HepG2 (cell line): ENCODE data around the gene FGF14.
"Not testable (repeated sequence)": the region's sequence is repeated elsewhere in the genome, so short reads cannot be mapped to it uniquely, and the experiment has no call there.

Source experiments
- ATF1 ChIP-seq: IDR thresholded peaks from 2 replicates; pipeline ENCODE4 v1.6.1; 2016; ENCODE audit warnings: mild to moderate bottlenecking, control low read depth
- ATF4 ChIP-seq, 2 experiments: fragments of 450-650 bp in 1 of 2; sonication (generic) in 1 of 2; formaldehyde crosslinking; IDR thresholded peaks; 2 replicates each; pipeline versions ENCODE4 v1.5.0 to v1.8.0; 2020 to 2022; ENCODE audit warnings: mild to moderate bottlenecking in 1 of 2, missing genetic modification reagents in 1 of 2
- GTF2F1 ChIP-seq: fragments of 150-350 bp; IDR thresholded peaks from 2 replicates; pipeline ENCODE4 v1.6.1; 2014; ENCODE audit warnings: low read length
- PHF21A ChIP-seq: sonication (generic); formaldehyde crosslinking; IDR thresholded peaks from 2 replicates; pipeline ENCODE4 v1.5.0; 2020; ENCODE audit warnings: mild to moderate bottlenecking, missing genetic modification reagents
- POLR2A ChIP-seq, 2 experiments: IDR thresholded peaks; 2 replicates each; pipeline ENCODE4 v1.6.1; 2011; ENCODE audit warnings: low read depth in 2 of 2, low read length in 2 of 2, mild to moderate bottlenecking in 1 of 2, moderate library complexity in 1 of 2; ENCODE audit not compliant: insufficient read depth in 1 of 2
- POLR2AphosphoS5 ChIP-seq: IDR thresholded peaks from 2 replicates; pipeline ENCODE4 v1.6.1; 2012; ENCODE audit warnings: low read depth, low read length
- ZBTB34 ChIP-seq: sonication (generic); formaldehyde crosslinking; IDR thresholded peaks from 2 replicates; pipeline ENCODE4 v1.8.0; 2022; ENCODE audit warnings: mild to moderate bottlenecking, missing genetic modification reagents
- ZBTB7A ChIP-seq: sonication (generic); formaldehyde crosslinking; IDR thresholded peaks from 2 replicates; pipeline ENCODE4 v1.8.0; 2022; ENCODE audit warnings: mild to moderate bottlenecking, missing genetic modification reagents
- ZFP91 ChIP-seq: sonication (generic); formaldehyde crosslinking; IDR thresholded peaks from 2 replicates; pipeline ENCODE4 v1.9.0; 2022; ENCODE audit warnings: missing genetic modification reagents, mild to moderate bottlenecking, borderline replicate concordance
- TF ChIP-seq, protein P1 (sequence below): sonication (generic); formaldehyde crosslinking; IDR thresholded peaks from 2 replicates; pipeline ENCODE4 v1.4.0; 2020; ENCODE audit warnings: missing genetic modification reagents
- TF ChIP-seq, protein P2 (sequence below): sonication (generic); formaldehyde crosslinking; IDR thresholded peaks from 2 replicates; pipeline ENCODE4 v1.5.0; 2020; ENCODE audit warnings: mild to moderate bottlenecking, missing genetic modification reagents, moderate library complexity
- TF ChIP-seq, protein P3 (sequence below): sonication (generic); formaldehyde crosslinking; IDR thresholded peaks from 2 replicates; pipeline ENCODE4 v1.8.0; 2022; ENCODE audit warnings: missing genetic modification reagents, mild to moderate bottlenecking, moderate library complexity, borderline replicate concordance
- TF ChIP-seq, protein P4 (sequence below): sonication (generic); formaldehyde crosslinking; IDR thresholded peaks from 2 replicates; pipeline ENCODE4 v1.5.1; 2020; ENCODE audit warnings: mild to moderate bottlenecking, missing genetic modification reagents, moderate library complexity
- TF ChIP-seq, protein P5 (sequence below): sonication (generic); formaldehyde crosslinking; IDR thresholded peaks from 2 replicates; pipeline ENCODE4 v1.8.1; 2022; ENCODE audit warnings: mild to moderate bottlenecking, missing genetic modification reagents

GRCh38 chr13:102137904-102138303, 263.9 kb downstream of the FGF14 start:
- not testable (repeated sequence) for TF ChIP-seq ZBTB34 (CRISPR knock-in tag); GTF2F1; POLR2A (IDR thresholded peaks at IDR 0.05; ENCODE audit: insufficient read depth in 1 of 2, low read depth in 2 of 2, low read length in 2 of 2); POLR2AphosphoS5; ATF1 (CRISPR knock-in tag); PHF21A (CRISPR knock-in tag); ZFP91; ATF4 (CRISPR knock-in tag; IDR thresholded peaks at IDR 0.05); ZBTB7A (CRISPR knock-in tag)
- TF ChIP-seq, protein P1, sequence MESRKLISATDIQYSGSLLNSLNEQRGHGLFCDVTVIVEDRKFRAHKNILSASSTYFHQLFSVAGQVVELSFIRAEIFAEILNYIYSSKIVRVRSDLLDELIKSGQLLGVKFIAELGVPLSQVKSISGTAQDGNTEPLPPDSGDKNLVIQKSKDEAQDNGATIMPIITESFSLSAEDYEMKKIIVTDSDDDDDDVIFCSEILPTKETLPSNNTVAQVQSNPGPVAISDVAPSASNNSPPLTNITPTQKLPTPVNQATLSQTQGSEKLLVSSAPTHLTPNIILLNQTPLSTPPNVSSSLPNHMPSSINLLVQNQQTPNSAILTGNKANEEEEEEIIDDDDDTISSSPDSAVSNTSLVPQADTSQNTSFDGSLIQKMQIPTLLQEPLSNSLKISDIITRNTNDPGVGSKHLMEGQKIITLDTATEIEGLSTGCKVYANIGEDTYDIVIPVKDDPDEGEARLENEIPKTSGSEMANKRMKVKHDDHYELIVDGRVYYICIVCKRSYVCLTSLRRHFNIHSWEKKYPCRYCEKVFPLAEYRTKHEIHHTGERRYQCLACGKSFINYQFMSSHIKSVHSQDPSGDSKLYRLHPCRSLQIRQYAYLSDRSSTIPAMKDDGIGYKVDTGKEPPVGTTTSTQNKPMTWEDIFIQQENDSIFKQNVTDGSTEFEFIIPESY (CRISPR knock-in tag), result not testable (repeated sequence)
- TF ChIP-seq, protein P2, sequence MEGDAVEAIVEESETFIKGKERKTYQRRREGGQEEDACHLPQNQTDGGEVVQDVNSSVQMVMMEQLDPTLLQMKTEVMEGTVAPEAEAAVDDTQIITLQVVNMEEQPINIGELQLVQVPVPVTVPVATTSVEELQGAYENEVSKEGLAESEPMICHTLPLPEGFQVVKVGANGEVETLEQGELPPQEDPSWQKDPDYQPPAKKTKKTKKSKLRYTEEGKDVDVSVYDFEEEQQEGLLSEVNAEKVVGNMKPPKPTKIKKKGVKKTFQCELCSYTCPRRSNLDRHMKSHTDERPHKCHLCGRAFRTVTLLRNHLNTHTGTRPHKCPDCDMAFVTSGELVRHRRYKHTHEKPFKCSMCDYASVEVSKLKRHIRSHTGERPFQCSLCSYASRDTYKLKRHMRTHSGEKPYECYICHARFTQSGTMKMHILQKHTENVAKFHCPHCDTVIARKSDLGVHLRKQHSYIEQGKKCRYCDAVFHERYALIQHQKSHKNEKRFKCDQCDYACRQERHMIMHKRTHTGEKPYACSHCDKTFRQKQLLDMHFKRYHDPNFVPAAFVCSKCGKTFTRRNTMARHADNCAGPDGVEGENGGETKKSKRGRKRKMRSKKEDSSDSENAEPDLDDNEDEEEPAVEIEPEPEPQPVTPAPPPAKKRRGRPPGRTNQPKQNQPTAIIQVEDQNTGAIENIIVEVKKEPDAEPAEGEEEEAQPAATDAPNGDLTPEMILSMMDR, result not testable (repeated sequence)
- TF ChIP-seq, protein P3, sequence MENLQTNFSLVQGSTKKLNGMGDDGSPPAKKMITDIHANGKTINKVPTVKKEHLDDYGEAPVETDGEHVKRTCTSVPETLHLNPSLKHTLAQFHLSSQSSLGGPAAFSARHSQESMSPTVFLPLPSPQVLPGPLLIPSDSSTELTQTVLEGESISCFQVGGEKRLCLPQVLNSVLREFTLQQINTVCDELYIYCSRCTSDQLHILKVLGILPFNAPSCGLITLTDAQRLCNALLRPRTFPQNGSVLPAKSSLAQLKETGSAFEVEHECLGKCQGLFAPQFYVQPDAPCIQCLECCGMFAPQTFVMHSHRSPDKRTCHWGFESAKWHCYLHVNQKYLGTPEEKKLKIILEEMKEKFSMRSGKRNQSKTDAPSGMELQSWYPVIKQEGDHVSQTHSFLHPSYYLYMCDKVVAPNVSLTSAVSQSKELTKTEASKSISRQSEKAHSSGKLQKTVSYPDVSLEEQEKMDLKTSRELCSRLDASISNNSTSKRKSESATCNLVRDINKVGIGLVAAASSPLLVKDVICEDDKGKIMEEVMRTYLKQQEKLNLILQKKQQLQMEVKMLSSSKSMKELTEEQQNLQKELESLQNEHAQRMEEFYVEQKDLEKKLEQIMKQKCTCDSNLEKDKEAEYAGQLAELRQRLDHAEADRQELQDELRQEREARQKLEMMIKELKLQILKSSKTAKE (CRISPR knock-in tag), result not testable (repeated sequence)
- TF ChIP-seq, protein P4, sequence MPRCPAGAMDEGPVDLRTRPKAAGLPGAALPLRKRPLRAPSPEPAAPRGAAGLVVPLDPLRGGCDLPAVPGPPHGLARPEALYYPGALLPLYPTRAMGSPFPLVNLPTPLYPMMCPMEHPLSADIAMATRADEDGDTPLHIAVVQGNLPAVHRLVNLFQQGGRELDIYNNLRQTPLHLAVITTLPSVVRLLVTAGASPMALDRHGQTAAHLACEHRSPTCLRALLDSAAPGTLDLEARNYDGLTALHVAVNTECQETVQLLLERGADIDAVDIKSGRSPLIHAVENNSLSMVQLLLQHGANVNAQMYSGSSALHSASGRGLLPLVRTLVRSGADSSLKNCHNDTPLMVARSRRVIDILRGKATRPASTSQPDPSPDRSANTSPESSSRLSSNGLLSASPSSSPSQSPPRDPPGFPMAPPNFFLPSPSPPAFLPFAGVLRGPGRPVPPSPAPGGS (CRISPR knock-in tag), result not testable (repeated sequence)
- TF ChIP-seq, protein P5, sequence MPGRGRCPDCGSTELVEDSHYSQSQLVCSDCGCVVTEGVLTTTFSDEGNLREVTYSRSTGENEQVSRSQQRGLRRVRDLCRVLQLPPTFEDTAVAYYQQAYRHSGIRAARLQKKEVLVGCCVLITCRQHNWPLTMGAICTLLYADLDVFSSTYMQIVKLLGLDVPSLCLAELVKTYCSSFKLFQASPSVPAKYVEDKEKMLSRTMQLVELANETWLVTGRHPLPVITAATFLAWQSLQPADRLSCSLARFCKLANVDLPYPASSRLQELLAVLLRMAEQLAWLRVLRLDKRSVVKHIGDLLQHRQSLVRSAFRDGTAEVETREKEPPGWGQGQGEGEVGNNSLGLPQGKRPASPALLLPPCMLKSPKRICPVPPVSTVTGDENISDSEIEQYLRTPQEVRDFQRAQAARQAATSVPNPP (CRISPR knock-in tag), result not testable (repeated sequence)
